ENCODE measurements around the gene CDADC1. TPM values are rescaled to one million over a fixed set of nuclear protein-coding genes. Genes with fewer than 3 reads are reported as not detected.

CDADC1 gene
- total and polyA plus RNA-seq, 2 of the 13 experiments (the other 11 are each of a cell fraction or from before 2014, with no cell fraction given) = 2.4 to 9.0 TPM

- TF ChIP-seq CCDC6 (CRISPR knock-in tag; IDR thresholded peaks at IDR 0.05) = peak; percentile 41; the same call in 1 of the 2 replicates
- TF ChIP-seq ZKSCAN5 (CRISPR knock-in tag; IDR thresholded peaks at IDR 0.05) = no peak
- TF ChIP-seq, protein P1, sequence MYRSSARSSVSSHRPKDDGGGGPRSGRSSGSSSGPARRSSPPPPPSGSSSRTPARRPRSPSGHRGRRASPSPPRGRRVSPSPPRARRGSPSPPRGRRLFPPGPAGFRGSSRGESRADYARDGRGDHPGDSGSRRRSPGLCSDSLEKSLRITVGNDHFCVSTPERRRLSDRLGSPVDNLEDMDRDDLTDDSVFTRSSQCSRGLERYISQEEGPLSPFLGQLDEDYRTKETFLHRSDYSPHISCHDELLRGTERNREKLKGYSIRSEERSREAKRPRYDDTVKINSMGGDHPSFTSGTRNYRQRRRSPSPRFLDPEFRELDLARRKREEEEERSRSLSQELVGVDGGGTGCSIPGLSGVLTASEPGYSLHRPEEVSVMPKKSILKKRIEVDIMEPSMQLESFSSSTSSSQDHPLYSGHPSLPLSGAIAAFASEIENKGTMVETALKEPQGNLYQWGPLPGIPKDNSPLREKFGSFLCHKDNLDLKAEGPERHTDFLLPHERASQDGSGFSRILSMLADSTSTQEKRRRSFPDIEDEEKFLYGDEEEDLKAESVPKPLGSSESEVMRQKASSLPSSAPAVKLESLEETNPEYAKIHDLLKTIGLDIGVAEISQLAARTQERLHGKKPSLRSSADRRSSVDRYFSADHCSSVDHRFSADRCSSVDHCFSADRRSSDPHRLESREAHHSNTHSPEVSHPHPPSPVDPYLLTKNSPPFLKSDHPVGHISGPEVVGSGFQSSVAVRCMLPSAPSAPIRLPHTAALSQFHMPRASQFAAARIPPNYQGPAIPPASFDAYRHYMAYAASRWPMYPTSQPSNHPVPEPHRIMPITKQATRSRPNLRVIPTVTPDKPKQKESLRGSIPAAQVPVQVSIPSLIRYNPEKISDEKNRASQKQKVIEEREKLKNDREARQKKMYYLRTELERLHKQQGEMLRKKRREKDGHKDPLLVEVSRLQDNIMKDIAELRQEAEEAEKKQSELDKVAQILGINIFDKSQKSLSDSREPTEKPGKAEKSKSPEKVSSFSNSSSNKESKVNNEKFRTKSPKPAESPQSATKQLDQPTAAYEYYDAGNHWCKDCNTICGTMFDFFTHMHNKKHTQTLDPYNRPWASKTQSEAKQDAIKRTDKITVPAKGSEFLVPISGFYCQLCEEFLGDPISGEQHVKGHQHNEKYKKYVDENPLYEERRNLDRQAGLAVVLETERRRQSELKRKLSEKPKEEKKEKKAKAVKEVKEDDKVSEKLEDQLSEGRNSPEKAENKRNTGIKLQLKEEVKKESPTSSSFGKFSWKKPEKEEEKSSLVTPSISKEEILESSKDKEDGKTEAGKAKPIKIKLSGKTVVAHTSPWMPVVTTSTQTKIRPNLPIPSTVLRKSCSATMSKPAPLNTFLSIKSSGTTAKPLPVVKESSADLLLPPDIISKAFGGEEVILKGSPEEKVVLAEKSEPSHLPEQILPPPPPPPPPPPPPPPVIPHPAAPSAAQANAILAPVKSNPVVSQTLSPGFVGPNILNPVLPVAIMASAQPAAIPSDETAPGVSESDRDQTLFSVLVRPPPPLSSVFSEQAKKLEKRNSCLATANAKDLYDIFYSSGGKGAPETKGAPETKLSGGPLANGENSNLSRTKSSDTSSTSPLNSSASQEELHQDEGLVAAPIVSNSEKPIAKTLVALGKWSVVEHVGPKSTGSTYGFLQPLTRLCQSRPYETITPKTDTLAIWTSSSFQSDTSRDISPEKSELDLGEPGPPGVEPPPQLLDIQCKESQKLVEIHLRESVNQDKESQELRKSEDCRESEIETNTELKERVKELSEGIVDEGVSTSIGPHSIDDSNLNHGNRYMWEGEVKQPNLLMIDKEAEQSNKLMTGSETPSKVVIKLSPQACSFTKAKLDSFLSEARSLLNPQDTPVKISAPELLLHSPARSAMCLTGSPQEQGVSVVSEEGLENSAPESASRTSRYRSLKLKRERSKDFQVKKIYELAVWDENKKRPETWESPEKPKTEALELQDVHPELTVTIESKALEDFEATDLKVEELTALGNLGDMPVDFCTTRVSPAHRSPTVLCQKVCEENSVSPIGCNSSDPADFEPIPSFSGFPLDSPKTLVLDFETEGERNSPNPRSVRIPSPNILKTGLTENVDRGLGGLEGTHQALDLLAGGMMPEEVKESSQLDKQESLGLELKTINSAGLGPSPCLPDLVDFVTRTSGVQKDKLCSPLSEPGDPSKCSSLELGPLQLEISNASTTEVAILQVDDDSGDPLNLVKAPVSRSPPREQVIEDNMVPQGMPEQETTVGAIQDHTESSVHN (CRISPR knock-in tag; IDR thresholded peaks at IDR 0.05) = 0 out of 2 replicates have a peak, but pooled peaks have one; percentile 48
- TF ChIP-seq NFE2L1 (CRISPR knock-in tag; IDR thresholded peaks at IDR 0.05; ENCODE audit: borderline replicate concordance) = no peak
- TF ChIP-seq ZNF552 (CRISPR knock-in tag; IDR thresholded peaks at IDR 0.05; ENCODE audit: borderline replicate concordance) = 0 out of 2 replicates have a peak, but pooled peaks have one; percentile 34
- TF ChIP-seq ELF1 (CRISPR knock-in tag; IDR thresholded peaks at IDR 0.05) = peak; percentile 85
- peak; percentile 76 for TF ChIP-seq RXRA (CRISPR knock-in tag; IDR thresholded peaks at IDR 0.05)
- no peak for TF ChIP-seq REST (IDR thresholded peaks at IDR 0.05; ENCODE audit: borderline replicate concordance in 1 of 2, low read depth in 1 of 2, low read length in 2 of 2)
- no peak for TF ChIP-seq ZNF484 (CRISPR knock-in tag; IDR thresholded peaks at IDR 0.05; ENCODE audit: borderline replicate concordance, low read depth)
- TF ChIP-seq RFXAP (CRISPR knock-in tag; IDR thresholded peaks at IDR 0.05; ENCODE audit: borderline replicate concordance) = no peak
- TF ChIP-seq, protein P2, sequence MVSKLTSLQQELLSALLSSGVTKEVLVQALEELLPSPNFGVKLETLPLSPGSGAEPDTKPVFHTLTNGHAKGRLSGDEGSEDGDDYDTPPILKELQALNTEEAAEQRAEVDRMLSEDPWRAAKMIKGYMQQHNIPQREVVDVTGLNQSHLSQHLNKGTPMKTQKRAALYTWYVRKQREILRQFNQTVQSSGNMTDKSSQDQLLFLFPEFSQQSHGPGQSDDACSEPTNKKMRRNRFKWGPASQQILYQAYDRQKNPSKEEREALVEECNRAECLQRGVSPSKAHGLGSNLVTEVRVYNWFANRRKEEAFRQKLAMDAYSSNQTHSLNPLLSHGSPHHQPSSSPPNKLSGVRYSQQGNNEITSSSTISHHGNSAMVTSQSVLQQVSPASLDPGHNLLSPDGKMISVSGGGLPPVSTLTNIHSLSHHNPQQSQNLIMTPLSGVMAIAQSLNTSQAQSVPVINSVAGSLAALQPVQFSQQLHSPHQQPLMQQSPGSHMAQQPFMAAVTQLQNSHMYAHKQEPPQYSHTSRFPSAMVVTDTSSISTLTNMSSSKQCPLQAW (CRISPR knock-in tag; IDR thresholded peaks at IDR 0.05) = 0 out of 2 replicates have a peak, but pooled peaks have one; percentile 24
- peak; percentile 64; the same call in 1 of the 2 replicates for TF ChIP-seq HIC2 (CRISPR knock-in tag; IDR thresholded peaks at IDR 0.05; ENCODE audit: low read depth)
- no peak for TF ChIP-seq SETDB1 (CRISPR knock-in tag; IDR thresholded peaks at IDR 0.05; ENCODE audit: borderline replicate concordance)
These were observed 32.8 kb upstream of the CDADC1 start (continued) for GRCh38 chr13:49214917-49215376.

Measured in HepG2 (cell line).